WTC11 (cell line): ENCODE measurements around the gene CELSR1. TPM values are rescaled to one million over a fixed set of nuclear protein-coding genes. Genes with fewer than 3 reads are reported as not detected.

ENCODE experiments used
- ATAC-seq: fragments of 200-7000 bp; cut with Tn5 transposase; 2 replicates; pipeline ENCODE4 v1.10.0; 2021; ENCODE audit warnings: mild to moderate bottlenecking, moderate library complexity
- CTCF ChIA-PET: fragments of 300-600 bp; sonication (Branson Sonifier 250); formaldehyde crosslinking; loops from one replicate; lab custom pipeline; 2021; ENCODE audit warnings: antibody characterized with exemption; lab: Charles Lee
- POLR2A ChIA-PET: fragments of 350-600 bp; sonication (Branson Sonifier 250); formaldehyde crosslinking; loops from one replicate; lab custom pipeline; 2021; ENCODE audit warnings: antibody characterized with exemption; lab: Charles Lee
- DNase-seq: peaks from one replicate; pipeline ENCODE4 v3.0.0; 2021; ENCODE audit warnings: low spot score
- H3K27ac Mint-ChIP-seq: 2 replicates; pipeline ENCODE4 v1.8.0; 2021; ENCODE audit warnings: mixed read lengths
- H3K27me3 Mint-ChIP-seq: 2 replicates; pipeline ENCODE4 v1.8.0; 2021; ENCODE audit warnings: low read depth, mild to moderate bottlenecking, moderate library complexity, mixed read lengths
- H3K36me3 Mint-ChIP-seq: 2 replicates; pipeline ENCODE4 v1.8.0; 2021; ENCODE audit warnings: mixed read lengths
- H3K4me1 Mint-ChIP-seq: 2 replicates; pipeline ENCODE4 v1.8.0; 2022; ENCODE audit warnings: mixed read lengths
- H3K4me3 Mint-ChIP-seq: 2 replicates; pipeline ENCODE4 v1.8.0; 2021; ENCODE audit warnings: mild to moderate bottlenecking, moderate library complexity, mixed read lengths
- H3K9me3 Mint-ChIP-seq: 2 replicates; pipeline ENCODE4 v1.8.0; 2021; ENCODE audit warnings: mixed read lengths
- AR ChIP-seq: fragments of 250-450 bp; sonication (Bioruptor Pico); IDR thresholded peaks from 2 replicates; pipeline ENCODE4 v1.9.0; 2021; ENCODE audit warnings: mild to moderate bottlenecking
- E2F4 ChIP-seq: sonication (generic); formaldehyde crosslinking; IDR thresholded peaks from 2 replicates; pipeline ENCODE4 v1.8.1; 2022; ENCODE audit warnings: low read depth, mild to moderate bottlenecking, moderate library complexity, missing genetic modification reagents, borderline replicate concordance
- FOXK1 ChIP-seq: sonication (generic); formaldehyde crosslinking; IDR thresholded peaks from 2 replicates; pipeline ENCODE4 v1.8.0; 2022; ENCODE audit warnings: mild to moderate bottlenecking, moderate library complexity, missing genetic modification reagents
- GRHL2 ChIP-seq: fragments of 250-450 bp; sonication (Bioruptor Pico); IDR thresholded peaks from 2 replicates; pipeline ENCODE4 v1.8.0; 2022; ENCODE audit warnings: mild to moderate bottlenecking, moderate library complexity; ENCODE audit not compliant: insufficient replicate concordance, severe bottlenecking
- GTF2I ChIP-seq: fragments of 250-450 bp; sonication (Bioruptor Pico); conservative IDR thresholded peaks from 2 replicates; pipeline ENCODE4 v1.4.0; 2021; ENCODE audit warnings: mild to moderate bottlenecking
- HMGXB4 ChIP-seq: sonication (generic); formaldehyde crosslinking; IDR thresholded peaks from 2 replicates; pipeline ENCODE4 v1.8.1; 2023; ENCODE audit warnings: mild to moderate bottlenecking, moderate library complexity, missing genetic modification reagents
- MAX ChIP-seq: sonication (generic); formaldehyde crosslinking; IDR thresholded peaks from 2 replicates; pipeline ENCODE4 v1.8.0; 2022; ENCODE audit warnings: mild to moderate bottlenecking, missing genetic modification reagents
- MYBL2 ChIP-seq: sonication (generic); formaldehyde crosslinking; IDR thresholded peaks from 2 replicates; pipeline ENCODE4 v1.8.1; 2023; ENCODE audit warnings: mild to moderate bottlenecking, moderate library complexity, missing genetic modification reagents
- PRRX2 ChIP-seq: fragments of 250-450 bp; sonication (Bioruptor Pico); IDR thresholded peaks from 2 replicates; pipeline ENCODE4 v1.8.0; 2021; ENCODE audit warnings: mild to moderate bottlenecking
- TEAD4 ChIP-seq: sonication (generic); formaldehyde crosslinking; IDR thresholded peaks from 2 replicates; pipeline ENCODE4 v1.8.0; 2022; ENCODE audit warnings: mild to moderate bottlenecking, missing genetic modification reagents
- ZBTB21 ChIP-seq: sonication (generic); formaldehyde crosslinking; IDR thresholded peaks from 2 replicates; pipeline ENCODE4 v1.8.1; 2023; ENCODE audit warnings: mild to moderate bottlenecking, missing genetic modification reagents, borderline replicate concordance
- ZNF423 ChIP-seq: fragments of 250-450 bp; sonication (Bioruptor Pico); IDR thresholded peaks from 2 replicates; pipeline ENCODE4 v2.1.2; 2022; ENCODE audit warnings: mild to moderate bottlenecking, moderate library complexity
- total RNA-seq: library from RNA; stranded (reverse); gene quantifications from 3 replicates; pipeline ENCODE4 v1.2.3, GENCODE V29; 2021
- TF ChIP-seq, protein P1 (sequence below): fragments of 250-450 bp; sonication (Bioruptor Pico); conservative IDR thresholded peaks from 2 replicates; pipeline ENCODE4 v1.9.0; 2021; ENCODE audit warnings: mild to moderate bottlenecking
- TF ChIP-seq, protein P2 (sequence below): sonication (generic); formaldehyde crosslinking; IDR thresholded peaks from 2 replicates; pipeline ENCODE4 v1.8.0; 2023; ENCODE audit warnings: missing genetic modification reagents, mild to moderate bottlenecking, borderline replicate concordance
- TF ChIP-seq, protein P3 (sequence below): sonication (generic); formaldehyde crosslinking; IDR thresholded peaks from 2 replicates; pipeline ENCODE4 v1.8.1; 2022; ENCODE audit warnings: mild to moderate bottlenecking, missing genetic modification reagents, moderate library complexity, borderline replicate concordance

The CELSR1 gene
- total RNA-seq, 1 experiment from 2014 or later: 16.8 TPM

GRCh38 chr22:46464296-46464695 lies 73.1 kb downstream of the CELSR1 start:
- CTCF ChIA-PET: interaction anchor here (1.4 kb wide), 1 partner anchor 97 kb away, joined by 4 read pairs; no protein-coding TSS in a partner anchor

More at GRCh38 chr22:46464296-46464695, 73.1 kb downstream of the CELSR1 start:
- Mint-ChIP-seq H3K9me3 (no peaks in the 10 kb centered on the region), H3K36me3 (no peaks in the 10 kb centered on the region; the same call in 1 of the 2 replicates), H3K27me3 (no peaks in the 10 kb centered on the region), H3K4me1 (no peaks in the 10 kb centered on the region), H3K4me3 (no peak overlapping the region), H3K27ac (peak overlapping the region; percentile 87; the same call in 1 of the 2 replicates)
- ATAC-seq (no peak), DNase-seq (no peak)
- TF ChIP-seq GTF2I (CRISPR knock-in tag) (no peak), FOXK1 (CRISPR knock-in tag) (no peak), TEAD4 (no peak), MAX (CRISPR knock-in tag) (no peak), HMGXB4 (CRISPR knock-in tag) (no peak), PRRX2 (CRISPR knock-in tag) (no peak), AR (CRISPR knock-in tag) (no peak), E2F4 (no peak), GRHL2 (CRISPR knock-in tag) (no peak), ZNF423 (no peak), ZBTB21 (CRISPR knock-in tag) (no peak), MYBL2 (no peak)
- TF ChIP-seq, protein P1, sequence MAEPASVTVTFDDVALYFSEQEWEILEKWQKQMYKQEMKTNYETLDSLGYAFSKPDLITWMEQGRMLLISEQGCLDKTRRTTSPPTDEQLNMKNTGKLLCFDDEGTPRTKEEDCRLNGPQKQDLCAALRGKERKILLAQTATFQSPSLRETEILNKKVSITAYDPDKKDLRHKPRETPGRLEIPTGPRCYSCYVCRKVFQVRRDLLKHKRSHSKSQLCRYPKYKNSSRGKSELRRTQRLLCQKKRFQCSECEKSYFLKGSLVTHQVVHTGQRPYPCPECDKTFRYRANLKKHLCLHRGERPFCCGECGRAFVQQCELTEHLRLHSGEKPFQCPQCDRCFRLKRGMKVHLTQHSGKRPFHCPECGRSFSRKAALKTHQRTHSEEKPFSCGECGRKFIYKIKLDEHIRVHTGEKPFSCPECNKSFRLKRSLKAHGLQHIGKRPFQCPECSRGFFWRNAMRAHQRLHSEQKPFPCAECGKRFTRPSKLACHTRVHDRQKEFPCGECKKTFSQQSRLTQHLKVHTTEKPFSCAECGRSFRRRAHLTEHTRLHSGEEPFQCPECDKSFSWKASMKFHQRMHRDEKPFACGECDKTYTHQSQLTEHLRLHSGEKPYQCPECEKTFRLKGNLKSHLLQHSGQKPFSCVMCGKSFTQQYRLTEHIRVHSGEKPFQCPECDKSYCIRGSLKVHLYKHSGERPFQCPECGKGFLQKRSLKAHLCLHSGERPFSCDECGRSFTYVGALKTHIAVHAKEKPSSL (CRISPR knock-in tag): no peak
- TF ChIP-seq, protein P2, sequence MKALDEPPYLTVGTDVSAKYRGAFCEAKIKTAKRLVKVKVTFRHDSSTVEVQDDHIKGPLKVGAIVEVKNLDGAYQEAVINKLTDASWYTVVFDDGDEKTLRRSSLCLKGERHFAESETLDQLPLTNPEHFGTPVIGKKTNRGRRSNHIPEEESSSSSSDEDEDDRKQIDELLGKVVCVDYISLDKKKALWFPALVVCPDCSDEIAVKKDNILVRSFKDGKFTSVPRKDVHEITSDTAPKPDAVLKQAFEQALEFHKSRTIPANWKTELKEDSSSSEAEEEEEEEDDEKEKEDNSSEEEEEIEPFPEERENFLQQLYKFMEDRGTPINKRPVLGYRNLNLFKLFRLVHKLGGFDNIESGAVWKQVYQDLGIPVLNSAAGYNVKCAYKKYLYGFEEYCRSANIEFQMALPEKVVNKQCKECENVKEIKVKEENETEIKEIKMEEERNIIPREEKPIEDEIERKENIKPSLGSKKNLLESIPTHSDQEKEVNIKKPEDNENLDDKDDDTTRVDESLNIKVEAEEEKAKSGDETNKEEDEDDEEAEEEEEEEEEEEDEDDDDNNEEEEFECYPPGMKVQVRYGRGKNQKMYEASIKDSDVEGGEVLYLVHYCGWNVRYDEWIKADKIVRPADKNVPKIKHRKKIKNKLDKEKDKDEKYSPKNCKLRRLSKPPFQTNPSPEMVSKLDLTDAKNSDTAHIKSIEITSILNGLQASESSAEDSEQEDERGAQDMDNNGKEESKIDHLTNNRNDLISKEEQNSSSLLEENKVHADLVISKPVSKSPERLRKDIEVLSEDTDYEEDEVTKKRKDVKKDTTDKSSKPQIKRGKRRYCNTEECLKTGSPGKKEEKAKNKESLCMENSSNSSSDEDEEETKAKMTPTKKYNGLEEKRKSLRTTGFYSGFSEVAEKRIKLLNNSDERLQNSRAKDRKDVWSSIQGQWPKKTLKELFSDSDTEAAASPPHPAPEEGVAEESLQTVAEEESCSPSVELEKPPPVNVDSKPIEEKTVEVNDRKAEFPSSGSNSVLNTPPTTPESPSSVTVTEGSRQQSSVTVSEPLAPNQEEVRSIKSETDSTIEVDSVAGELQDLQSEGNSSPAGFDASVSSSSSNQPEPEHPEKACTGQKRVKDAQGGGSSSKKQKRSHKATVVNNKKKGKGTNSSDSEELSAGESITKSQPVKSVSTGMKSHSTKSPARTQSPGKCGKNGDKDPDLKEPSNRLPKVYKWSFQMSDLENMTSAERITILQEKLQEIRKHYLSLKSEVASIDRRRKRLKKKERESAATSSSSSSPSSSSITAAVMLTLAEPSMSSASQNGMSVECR (CRISPR knock-in tag): no peak
- TF ChIP-seq, protein P3, sequence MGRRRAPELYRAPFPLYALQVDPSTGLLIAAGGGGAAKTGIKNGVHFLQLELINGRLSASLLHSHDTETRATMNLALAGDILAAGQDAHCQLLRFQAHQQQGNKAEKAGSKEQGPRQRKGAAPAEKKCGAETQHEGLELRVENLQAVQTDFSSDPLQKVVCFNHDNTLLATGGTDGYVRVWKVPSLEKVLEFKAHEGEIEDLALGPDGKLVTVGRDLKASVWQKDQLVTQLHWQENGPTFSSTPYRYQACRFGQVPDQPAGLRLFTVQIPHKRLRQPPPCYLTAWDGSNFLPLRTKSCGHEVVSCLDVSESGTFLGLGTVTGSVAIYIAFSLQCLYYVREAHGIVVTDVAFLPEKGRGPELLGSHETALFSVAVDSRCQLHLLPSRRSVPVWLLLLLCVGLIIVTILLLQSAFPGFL (CRISPR knock-in tag): no peak
- POLR2A ChIA-PET: no interaction called here
